Activated CD4-positive, alpha-beta T cell treated with anti-CD3 and anti-CD28 coated beads, Interleukin-2, Interleukin-4, amounts not matched to agents 100 ng/mL and 50 ng/mL, durations not matched to agents 16 hours and 8 hours (primary cell): ENCODE data around the gene UQCRC2.
"Not testable (repeated sequence)": the region's sequence is repeated elsewhere in the genome, so short reads cannot be mapped to it uniquely, and the experiment has no call there.

Source experiments
- DNase-seq: peaks from one replicate; pipeline ENCODE4 v3.0.0-alpha.2; 2020; ENCODE audit warnings: low spot score

The UQCRC2 gene

DNA sequence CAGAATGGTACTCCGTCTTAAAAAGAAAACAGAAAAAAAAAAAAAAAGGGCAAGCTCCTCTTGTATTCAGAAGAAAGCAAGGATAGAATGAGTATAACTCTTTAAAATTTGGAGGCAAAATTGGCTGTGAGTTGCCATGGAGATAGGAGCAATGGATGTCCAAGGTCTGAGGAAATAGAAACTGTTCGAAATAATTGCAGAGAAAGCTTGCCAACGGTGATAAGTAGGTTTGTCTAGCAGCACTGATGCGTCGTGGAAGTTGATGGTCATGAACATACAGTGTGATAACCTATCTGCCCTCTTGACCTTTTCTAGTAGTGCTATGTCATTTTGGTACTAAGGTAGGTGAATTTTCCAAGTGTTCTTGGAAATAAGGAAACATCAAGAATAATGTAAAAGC, 57.7 kb downstream of the UQCRC2 start:
- DNase-seq = no peak

DNA sequence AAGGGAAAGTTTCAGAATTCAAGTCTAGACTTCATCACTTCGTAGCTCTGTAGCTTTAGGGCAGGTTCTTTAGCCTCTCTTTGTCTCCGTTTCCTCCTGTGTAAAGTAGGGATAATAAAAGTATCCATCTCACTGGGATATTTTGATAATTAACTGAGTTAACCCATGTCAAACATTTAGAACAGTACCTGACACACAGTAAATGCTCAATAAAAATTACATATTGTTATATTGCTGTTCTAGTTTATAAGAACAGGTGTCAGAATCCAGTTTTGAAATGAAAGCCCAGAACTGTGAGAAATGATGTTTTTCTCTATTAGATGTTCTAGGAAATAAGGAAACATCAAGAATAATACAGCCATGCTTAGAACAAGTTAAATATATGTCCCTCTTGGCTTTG, 59.1 kb downstream of the UQCRC2 start:
- DNase-seq = no peak

DNA sequence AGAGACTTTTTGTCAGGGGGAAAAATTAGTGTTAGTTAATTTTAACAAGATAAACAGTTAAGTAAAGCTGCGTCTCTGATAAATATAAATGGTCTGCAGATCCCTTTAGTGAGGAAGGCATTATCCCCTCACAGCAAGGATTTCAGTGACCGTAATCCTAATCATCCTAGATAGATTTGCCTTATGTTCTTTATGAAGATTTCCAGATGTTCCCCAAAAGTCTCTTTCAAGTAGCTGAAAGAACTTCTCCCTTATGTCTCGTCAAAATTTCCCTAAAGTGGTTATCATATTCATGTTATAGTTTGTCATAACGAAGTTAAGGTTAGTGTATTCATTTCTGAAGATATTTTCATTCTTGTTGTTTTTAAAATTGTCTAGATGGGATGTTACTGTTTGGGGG, 60.3 kb downstream of the UQCRC2 start:
- no peak for DNase-seq

DNA sequence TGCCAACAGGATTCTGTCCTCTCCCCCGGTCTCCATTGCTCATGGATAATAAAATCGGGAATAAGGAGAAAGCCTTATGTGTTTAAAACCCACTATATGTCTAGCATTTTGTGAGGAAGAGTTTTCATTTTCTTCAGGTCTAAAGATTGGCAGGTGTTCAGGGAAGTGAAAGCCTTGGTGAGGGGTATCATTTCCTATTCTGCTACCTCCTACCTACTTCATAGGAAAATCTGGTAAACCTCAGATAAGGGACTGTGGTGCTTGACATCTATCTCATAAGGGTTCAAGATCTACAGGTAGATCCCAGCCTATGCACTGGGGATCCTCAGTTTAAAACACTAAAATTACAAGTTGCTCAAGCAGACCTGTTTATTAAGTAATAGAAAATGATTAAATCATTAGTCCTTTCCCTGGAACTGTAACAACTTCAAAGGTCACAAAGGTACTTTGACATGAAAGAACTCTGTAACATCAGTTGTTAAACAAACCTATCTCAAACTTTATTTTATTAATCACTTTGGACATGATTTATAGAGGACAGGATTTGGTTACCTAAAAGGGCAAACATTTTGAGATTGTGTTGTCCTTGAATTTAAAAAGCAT, 61.2 kb downstream of the UQCRC2 start:
- no peak for DNase-seq

DNA sequence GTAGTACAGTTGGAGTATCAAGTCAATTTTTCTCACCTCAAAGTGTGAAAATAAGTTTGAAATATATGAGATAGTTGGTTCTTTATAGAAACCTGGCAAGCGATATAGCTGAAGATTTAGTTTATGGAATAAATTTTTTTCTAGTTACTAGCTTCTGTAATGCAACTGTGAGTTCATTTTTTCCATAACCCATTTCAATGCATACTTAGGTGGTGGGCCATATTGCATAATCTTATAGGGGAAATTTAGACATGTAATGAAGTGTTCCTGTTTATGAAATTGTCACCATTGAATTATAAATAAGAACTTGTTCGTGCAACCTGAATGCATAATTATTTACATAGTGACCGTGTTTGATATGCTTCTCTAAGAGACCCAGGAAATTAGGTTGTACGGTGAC, 63.8 kb downstream of the UQCRC2 start:
- DNase-seq = no peak

DNA sequence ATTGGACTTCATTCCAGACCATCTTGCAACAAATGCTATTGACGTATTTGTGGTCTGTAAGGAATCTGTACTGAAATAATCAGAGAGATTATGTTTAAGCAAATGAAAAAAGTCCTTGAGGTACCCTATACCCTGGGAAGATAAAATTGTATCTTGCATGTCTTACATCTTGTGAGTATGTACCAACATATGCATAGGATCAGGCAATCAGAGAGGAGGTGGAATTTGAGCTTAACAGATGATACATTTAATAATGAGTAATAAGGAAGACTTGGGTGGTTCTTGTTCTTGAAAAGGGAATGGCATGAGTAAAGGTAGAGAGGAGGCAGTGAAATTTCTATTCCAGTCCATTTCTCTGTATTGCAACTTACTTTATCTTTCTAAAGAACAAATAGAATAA, 65.4 kb downstream of the UQCRC2 start:
- no peak for DNase-seq

DNA sequence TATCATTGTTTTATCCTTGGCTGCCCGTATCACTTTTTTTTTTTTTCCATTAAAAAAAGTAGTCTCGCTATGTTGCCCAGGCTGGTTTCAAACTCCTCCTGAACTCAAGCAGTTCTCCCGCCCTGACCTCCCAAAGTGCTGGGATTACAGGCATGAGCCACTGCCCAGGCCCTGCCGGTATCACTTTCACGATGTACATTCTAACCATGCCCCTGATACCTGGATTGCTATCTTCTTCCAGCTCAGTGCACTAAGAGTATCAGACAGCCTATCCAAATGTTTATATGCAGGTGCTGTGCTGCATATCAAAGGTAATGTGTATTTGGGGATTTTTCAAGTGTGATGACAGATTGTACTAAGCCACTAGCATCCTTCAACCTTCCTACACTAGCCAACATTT, 69.0 kb downstream of the UQCRC2 start:
- no peak for DNase-seq

DNA sequence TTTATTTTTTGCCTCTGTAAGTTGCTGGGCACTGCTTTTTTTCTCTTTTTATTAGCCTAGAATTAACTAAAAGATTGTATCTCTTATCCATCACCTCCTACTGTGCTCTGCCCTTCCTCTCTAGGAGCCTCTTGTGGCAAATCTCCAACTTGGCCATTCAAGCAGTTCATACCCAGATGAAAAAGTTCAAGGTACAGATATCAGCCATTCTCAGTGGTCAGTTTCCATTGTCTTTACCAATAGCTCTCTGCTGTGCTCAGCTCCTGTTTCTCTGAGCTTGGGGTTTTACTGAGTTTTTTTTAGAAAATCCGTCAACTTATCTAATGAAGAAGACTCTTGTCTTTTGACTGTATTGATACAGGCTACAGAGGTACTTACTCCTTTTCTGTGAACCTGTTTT, 70.3 kb downstream of the UQCRC2 start:
- DNase-seq = no peak

GRCh38 chr16:22024785-22025184, 71.6 kb downstream of the UQCRC2 start:
- not testable (repeated sequence) for DNase-seq

GRCh38 chr16:22027633-22028032, 74.5 kb downstream of the UQCRC2 start:
- DNase-seq = no peak

GRCh38 chr16:22029632-22030031, 76.5 kb downstream of the UQCRC2 start:
- DNase-seq = no peak

GRCh38 chr16:22030087-22030812, 77.1 kb downstream of the UQCRC2 start:
- DNase-seq = no peak

DNA sequence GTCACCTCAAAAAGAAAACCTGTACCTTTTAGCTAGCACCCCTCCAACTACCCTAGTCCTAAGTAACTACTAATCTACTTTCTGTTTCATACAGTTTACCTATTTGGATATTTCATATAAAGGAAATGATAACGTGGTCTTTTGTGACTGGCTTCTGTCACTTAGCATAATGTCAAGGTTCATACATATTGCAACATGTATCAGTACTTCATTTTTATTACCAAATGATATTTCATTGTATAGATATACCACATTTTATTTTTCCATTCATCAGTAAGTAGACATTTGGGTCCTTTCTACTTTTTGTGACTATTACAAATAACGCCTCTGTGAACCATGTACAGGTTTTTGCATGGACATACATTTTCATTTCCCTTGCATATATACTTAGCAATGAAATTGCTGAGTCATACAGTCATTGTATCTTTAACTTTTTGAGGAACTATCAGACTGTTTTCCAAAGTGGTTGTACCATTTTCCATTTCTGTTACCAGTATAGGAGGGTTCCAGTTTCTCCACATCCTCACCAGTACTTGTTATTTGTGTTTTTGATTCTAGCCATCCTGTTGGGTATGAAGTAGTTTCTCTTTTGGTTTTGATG, 78.4 kb downstream of the UQCRC2 start:
- DNase-seq = no peak
